ENCODE measurements around the gene PHF21B.
"Not testable (repeated sequence)": the region's sequence is repeated elsewhere in the genome, so short reads cannot be mapped to it uniquely, and the experiment has no call there.

PHF21B gene

DNA sequence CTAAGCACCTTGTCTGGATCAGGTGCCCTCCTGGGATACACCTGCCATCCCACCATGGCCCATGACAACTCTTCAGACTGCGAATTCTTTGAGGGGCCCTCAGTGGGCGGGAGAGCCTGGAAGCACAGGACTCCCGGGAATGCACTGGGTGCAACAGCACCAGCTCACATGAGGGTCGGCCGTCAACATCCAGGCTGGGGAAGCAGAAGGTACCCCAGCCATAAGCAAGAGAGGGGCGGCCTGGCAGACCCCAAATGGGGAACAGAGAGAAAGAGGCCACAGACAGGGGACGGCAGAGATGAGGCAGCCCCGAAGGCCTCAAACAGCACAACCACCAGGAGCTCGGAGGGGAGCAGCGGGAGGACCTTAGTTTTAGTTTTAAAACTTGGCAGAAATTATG lies 94.4 kb downstream of the PHF21B start:
- no peak for DNase-seq

DNA sequence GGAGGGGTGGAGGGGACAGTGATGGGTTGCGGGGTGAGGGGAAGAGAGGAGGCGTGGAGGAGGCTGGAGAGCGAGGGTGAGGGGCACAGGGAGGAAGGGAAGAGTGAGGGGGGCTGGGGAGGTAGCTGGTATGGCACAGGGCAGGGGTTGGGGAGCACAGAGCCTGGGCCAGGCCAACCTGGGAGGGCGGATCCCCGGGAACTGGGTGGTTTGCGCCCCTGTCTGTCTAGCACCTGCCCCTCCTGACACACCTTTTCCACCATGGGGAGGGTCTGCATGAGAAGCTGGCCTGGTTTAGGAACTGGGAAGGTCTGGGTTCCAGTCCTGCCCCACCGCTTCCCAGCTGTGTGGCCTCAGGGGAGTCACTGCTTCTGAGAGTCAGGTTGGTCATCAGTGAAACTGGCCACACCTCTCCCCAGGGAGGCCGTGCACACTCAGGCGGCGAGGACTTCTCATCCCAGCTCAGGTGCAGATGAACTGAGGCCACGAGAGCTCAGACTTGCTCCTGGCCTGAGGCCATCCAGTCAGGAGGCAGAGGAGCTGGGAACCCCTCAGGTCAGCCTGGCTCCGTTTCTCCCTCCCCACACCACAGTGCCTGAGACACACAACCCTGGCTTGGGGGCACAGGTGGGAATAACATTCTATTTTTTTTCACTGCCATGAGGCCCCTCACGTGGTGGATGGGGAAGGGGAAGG lies 95.6 kb downstream of the PHF21B start:
- DNase-seq = no peak

DNA sequence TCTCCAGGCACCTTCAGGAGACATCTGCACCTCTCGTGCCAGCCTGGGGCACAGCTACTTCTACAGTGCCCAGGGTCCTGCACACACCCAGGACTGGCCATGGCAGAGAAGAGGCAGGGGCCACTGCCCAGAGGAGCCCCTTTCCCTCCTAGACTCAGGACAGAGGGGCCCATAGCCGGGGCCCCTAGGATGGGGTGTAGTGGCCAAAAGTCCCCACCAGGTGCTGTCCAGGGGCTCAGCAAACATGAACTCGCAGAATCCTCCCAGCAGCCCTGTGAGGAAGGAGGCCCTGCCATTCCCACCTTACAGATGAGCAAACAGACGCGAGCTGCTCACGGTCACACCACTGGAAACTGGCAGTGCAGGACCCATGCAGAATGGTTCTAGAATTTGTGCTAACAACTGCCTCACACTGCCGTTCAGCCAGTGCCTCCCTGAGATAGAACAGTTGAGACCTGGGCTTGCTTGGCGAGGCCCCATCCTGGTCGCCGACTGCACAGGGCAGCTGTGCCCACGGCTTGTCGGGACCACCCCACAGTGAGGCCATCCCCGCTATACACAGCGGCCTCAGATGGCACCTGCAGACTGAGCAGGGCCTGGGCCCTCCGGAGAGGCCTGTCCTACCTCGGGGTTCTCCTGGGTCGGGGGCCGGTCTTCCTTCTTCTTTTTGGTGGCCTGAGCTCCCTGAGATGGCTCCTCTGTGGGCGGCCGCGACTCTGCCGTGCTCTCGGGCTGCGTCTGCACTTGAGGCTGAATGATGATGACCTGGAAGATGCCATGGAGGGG lies 96.4 kb downstream of the PHF21B start:
- no peak for DNase-seq

DNA sequence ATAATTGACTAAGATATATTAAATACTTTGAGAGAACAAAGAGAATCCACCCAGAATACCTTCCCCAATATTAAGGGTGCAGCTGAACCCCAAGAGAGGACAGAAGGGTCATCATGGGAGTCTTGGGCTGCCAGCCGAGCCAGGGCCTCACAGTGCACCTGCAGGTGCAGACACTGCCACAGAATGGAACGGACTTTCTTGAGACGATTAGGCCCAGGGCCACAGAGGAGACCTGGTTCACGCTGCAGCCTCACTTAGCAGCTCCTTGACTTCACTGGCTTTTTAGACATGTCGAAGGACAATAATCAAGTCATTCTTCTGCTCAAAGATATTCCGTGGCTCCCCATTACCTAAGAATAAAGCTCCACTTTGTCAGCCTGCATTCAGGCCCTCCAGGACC lies 100.6 kb downstream of the PHF21B start:
- no peak for DNase-seq

DNA sequence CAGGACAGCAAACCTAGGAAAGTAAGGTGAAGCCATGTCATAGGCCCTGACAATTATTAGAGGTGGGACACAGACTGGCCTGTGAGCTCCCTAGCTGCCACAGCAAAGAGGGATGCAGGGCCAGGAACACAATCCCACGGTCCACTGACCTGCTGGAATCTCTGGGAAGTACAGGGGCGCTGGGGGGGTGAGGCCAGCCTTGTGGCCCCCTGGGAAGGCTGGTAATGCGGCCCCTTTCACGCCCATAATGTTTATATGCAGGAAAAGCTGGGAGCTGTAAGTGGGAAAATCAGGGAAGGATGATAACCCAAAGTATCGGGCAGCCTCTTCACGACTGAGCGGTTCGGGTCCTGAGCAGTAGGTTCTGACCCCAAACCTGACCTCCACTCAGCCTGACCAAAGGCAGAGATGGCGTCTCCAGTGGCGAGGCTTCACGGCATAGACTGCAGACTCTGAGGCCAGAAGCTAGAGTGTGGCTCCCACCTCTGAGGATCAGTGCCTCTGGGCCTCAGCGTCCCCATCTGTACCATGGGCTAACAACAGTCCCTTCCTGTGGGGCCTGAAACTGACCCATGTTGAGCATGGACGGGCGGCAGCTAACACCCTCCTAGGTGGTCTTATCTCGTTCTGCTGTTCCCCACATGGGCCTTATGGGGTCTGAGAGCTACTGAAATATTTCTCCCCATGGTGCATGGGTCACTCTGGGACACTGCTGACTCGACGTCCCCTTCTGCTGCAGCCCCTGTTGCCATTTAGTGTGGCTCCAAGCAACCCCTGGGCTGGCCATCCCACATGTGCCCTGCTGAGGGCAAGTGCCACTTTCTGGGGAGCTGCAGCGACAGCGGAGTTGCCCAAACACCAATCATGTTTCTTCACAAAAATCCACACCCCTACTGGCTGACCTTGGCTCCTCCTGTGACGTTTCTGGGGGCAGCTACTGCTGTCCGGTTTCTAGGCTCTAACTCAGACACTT lies 101.8 kb downstream of the PHF21B start:
- no peak for DNase-seq

DNA sequence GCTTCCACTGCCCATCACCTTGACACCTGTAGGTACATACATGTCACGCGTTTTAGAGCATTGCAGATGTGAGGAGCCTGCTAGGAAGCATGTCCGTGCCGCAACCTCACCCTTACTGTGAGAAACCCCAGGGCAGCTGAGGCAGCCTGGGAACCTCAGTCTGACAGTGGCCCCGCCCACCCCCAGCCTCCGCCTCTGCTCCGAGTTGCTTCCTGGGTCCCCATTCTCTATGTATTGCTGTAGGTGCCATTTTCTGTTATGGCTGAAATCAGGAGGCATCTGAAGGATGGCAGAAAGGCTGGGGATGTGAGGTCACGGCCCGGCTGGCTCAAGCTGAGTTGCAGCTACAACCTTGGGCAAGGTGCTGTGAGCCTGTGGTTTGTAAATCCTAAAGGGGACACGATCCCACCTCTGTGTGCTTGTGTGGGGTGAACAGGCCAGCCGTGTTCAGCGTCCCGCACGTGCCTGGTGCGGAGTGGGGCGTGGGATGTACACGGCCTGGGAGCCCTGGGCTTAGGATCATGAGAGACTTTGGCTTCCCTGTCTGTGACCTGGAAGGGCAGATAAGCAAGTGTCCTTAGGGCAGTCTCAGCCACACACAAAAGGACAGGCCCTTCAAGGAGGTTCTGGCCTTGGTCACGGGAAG lies 102.7 kb downstream of the PHF21B start:
- no peak for DNase-seq

DNA sequence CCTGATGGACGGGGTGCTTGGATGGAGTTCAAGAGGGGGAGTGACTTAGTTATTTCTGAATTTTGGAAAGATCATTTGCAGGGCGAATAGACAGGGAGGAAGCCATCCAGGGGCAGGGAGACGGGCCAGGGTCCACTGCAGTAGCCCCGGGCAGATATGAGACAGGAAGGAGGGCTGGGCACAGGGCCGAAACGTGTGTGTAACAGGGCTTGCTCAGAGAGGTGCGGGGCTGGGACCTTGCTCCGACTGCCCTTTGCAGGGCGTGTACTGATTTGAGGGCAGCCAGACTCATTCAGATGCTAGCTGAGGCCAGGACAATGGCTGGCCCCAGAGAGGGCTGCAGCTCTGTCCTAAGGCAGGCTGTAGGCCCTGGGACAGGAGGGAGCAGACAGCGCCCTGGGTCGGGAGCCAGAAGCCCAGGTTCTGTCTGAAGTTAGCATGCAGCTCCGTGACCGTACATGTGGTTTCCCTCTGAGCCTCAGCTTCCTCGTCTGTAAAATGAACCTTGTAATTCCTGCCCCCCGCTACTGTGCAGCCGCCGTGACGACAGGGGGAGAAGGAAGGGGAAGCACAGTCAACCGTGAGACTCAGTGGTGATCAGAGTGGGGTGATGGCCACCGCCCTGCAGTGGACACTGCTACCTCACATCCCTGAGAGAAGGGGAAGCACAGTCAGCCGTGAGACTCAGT lies 103.4 kb downstream of the PHF21B start:
- no peak for DNase-seq

DNA sequence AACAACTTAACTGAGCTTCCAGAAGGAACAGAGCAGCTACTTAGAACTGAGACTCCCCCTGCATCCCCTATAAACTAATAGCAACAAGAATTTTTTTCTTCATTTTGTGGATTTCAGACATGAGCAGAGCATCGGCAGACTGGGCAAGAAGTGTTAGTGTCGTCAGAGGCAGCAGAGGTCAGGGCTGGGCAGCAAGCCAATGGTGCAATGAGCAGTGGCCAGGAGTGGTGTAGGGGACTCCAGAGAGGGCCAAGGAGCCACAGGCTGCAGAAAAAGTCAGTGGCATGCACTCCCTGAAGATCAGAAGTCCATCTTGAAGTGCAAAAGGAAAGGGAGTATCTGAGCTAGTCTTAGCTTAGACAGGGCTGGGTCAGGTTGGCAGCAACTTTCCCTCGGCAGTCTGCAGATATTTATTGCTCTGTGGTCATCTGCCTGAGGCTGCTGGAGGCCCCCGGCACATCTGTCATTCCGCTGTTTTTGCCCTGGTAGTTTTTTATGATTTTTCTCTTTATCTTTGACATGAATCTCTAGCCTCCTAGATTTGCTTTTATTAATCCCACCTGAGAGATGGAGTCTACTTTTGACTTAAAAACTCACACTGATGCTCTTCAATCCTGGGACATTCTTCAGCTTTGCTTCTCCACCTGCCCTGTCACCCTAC lies 105.2 kb downstream of the PHF21B start:
- not testable (repeated sequence) for DNase-seq

DNA sequence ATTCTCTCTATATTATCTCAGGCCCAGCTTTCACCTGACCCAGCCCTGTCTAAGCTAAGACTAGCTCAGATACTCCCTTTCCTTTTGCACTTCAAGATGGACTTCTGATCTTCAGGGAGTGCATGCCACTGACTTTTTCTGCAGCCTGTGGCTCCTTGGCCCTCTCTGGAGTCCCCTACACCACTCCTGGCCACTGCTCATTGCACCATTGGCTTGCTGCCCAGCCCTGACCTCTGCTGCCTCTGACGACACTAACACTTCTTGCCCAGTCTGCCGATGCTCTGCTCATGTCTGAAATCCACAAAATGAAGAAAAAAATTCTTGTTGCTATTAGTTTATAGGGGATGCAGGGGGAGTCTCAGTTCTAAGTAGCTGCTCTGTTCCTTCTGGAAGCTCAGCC lies 106.6 kb downstream of the PHF21B start:
- DNase-seq = not testable (repeated sequence)

DNA sequence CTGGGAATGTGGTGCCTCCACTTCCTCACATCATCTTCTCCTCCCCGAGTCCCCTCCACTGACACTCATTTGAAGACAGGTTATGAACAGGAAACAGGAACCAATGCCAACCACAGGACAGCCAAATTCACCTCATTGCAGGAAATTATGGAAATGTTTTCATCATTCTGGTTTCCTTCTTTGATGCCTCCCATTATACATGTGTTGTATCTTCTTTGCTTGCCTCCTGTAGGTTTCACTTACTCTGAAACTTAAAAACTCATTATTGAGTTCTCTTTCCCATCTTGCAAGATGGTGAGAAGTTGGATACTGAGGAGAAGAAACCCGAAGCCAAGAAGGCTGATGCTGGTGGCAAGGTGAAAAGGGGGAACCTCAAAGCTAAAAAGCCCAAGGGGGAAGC lies 108.5 kb downstream of the PHF21B start:
- DNase-seq = peak; percentile 5

DNA sequence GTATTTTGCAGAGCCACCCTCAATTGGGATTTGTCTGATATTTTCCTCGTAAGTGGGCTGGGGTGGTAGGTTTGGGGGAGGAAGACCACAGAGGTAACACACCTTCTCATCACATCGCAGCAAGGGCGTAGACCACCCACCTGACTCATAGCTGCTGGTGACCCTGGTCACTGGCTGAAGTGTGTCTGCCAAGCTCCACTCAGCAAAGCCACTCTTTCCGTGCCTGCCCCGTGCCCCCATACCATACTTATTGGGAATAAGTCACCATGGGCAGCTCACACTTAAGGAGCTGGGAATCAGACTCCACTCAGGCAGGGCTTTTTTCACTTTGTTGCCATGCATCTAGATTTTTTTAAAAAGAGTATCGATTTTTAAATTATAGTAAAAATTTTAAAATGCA lies 111.6 kb downstream of the PHF21B start:
- no peak for DNase-seq

DNA sequence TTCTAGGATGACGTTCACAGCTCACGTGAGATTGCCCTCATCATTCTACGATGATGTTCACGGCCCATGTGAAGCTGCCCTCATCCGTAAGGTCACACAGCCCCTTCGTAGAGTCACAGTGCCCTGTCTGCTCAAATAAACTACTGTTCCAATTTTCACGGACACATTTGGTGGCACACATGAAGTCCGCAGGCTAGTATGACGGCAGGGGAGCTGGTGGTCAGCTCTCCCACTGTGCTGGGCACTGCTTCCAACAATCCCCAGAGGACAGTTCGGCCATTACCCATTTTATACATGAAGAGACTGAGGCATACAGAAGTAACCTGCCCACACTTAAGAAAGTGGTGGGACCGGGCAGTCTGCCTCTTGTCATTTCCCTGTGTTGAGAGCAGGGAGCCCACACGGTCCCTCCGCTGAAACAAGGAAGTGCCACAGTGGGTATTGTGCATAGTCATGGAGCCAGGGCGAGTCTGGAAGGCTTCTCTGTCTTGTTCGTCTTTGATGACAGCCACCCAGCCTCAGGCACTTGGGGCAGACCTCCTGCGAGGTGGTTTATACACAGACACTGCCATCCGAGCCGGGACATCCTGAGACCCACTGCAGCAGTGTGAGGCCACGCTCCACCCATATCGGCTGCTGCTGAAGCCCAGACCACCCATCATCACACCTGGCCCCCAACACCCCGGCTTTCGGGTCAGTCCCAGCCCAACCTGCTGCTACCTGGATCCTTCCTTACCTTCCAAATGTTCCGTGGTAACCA lies 114.3 kb downstream of the PHF21B start:
- DNase-seq = peak; percentile 18

DNA sequence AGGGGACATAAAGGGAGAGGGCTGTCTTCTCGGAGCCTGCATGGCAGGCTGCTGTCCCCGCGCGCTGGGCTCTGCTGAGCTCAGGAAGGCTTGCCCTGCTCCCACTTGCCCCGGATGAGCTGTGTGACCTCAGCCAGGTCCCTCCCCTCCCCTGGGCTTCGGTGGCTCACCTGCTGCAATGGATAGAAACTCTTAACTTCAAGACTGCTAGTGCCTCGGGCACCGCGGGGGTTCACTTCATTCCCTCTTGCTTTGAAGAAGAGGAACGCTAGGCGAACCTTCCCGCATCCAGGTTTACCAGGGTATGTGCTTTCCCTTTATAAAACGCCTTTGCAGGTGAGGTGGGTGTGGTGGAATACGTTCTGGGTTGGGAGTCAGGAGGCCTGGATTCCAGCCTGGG lies 115.0 kb downstream of the PHF21B start:
- no peak for DNase-seq

DNA sequence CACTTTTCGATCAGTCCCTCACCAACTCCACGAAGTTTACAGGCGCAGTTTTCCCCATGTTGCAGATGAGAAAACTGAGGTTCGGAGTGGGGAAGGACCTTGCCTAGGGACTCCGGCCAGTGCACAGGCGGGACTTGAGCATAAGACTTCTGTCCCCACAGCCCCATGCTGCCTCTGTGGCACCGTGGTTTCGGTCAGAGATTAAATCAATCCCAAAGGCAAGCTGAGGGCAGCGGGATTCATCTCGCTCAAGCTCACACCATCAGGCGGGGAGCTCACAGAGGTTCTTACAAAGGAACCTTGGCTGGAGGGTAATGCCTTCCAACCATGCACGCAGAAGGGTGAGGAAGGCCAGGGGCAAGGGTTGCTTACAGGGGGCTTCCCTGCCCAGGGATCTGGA lies 115.5 kb downstream of the PHF21B start:
- DNase-seq = no peak

DNA sequence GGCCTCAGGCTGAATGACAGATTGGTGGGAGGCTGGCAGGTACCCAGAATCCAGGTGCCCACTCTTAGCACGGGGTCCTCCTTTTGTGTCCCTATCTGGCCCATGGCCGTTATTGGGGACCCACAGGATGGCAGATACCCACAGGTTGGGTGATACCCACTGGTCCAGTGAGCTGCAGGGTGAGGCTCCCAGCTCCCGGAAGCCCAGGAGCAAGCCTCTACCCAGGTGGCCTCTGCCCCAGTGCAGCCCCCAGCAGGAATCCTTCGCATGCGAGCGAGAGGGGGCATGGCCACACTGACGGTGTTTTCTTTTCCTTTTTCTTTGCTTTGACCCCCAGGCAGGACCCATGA lies 116.1 kb downstream of the PHF21B start:
- DNase-seq = no peak

DNA sequence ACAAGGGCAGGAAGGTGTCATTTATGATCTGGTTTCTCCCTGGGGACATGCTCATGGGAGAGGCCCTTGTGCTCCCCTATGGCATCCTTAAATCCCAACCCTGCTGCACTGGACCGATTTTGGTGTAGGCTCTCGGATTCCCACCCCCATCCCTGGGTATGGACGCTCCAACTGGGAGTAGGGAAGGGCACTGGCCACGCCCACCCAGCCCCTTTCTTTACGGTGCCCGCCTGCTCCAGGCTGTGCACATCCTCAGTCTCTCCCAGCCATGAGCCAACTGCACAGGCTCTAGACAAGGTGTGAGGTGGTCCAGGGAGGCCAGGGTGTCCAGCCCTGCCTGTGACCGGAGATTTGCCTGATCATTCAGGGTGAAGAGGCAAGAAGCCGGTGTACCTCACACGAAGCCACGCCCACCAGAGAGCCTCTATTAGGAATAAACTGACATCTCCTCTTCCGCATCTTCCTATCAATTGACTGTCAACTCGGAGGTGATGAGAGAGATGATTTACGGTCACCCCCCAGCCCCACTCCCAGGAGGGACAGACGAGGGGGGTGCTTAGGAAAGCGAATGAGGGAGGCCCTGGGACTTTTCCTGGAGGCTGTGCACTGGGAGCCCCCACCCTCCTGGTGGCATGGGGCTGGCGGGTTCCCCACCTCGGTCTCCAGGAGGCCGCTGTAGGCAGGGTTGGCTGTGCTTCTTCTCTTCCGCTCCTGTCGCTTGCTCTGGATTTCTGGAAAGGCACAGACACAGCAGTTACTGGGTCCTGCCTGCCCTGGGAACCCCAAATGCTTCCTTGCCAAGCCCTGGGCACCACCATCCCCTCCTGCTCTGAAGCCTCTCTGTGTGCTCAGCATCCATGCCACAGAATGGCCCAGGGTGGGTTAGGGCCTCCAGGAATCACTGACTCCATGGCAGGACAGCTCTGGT lies 116.7 kb downstream of the PHF21B start:
- no peak for DNase-seq

DNA sequence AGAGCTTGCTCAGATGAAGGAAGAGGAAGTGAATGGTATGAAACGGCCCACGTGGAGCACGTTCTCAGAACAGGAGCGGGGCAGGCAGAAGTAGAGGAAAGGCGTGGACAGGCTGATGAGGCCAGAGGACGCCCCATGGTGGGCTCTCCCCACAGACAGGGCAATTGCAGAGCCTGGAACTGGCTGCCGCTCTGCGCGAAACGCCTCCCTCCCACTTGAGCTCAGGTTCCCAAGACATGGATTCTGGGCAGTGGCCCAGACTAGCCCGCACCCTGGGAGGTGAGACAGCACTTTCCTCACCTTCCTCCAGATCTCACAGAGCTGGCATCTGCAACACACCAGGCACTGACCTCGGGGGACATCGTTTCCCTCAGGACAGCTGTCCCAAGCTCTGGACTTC lies 117.6 kb downstream of the PHF21B start:
- no peak for DNase-seq

DNA sequence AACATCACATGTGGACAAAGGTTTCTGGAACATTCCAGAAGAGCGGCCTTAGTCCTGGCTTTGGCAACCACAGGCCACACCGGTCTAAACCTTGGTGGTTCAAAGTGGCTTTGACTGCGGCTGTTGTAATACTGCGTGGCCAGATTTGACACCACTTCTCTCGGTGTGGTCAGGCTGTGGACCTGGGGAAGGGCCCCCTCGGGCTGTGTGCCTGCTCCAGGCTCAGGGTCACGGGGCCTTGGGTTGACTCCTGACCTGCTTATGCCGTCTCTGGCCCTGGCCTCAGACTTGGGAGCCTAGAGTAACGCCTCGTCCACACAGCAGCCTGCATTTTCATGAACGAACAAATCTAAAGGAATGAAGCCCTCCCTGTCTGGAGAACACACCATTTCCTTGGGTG lies 118.0 kb downstream of the PHF21B start:
- no peak for DNase-seq

DNA sequence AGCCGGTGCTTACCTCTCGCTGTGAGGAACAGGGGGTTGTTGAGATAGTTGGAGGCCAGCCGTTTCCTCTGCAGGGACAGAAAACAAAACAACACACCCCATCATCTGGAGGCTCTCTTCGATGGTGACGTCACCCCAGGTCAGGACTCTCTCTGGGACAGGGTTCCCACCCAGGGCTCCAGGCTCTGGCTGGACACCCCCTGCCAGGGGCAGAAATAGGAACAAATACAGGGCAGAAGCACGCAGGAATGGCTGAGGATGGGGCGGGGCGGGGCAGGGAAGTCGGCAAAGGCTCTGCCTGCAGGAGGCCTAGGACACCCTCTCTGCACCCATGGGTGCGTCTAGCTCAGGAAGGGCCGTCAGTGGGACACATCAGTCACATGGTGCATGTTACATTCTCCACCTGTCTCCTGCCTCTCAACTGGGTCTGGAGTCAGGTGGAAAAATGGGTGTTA lies 118.5 kb downstream of the PHF21B start:
- no peak for DNase-seq
